ENCODE data around the gene FYB2.

Gene FYB2

DNA sequence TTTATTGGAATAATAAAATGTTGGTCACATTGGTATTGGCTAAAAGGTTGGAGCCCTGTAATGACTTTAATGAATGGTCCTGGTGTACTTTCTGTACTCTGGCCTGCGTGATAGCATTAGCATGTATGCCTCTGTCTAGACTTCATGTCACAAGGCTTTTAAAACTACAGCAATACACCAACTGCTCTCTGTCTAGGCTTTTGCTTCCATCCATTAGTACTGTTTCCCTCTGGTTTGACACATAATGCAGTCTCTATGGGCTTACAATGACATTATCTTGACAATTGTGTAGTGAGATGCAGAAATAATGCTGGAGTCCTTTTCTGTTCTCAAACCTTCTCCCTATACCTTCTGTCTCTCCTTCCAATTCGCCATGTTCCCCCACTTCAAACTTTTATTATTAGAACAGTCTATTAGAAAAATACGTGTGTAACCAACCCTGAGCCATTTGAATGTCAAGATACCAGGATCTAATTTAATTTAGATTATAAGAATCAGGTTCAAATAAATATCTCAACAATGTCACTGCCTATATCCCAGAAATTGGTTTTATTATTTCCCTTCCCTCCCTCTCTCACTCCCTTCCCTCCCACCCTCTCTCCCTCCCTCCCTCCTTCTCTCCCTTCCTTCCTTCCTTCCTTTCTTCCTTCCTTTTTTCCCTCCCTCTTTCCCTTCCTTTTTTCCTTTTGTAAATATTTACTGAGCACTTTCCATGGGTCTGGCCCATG lies 44.2 kb upstream of the FYB2 start:
- Histone ChIP-seq H3K4me3 (ENCODE audit: low read depth in 1 of 2, low read length in 1 of 2) (no peak overlapping the region), H3K27me3 (no peaks in the 10 kb centered on the region), H3K9me3 (no peaks in the 10 kb centered on the region), H3K27ac (no peak overlapping the region), H3K4me1 (ENCODE audit: control insufficient read depth in 1 of 2, insufficient read depth in 1 of 2, low read depth in 1 of 2, low read length in 1 of 2) (no peaks in the 10 kb centered on the region), H3K36me3 (no peaks in the 10 kb centered on the region)
- TF ChIP-seq, protein P1, sequence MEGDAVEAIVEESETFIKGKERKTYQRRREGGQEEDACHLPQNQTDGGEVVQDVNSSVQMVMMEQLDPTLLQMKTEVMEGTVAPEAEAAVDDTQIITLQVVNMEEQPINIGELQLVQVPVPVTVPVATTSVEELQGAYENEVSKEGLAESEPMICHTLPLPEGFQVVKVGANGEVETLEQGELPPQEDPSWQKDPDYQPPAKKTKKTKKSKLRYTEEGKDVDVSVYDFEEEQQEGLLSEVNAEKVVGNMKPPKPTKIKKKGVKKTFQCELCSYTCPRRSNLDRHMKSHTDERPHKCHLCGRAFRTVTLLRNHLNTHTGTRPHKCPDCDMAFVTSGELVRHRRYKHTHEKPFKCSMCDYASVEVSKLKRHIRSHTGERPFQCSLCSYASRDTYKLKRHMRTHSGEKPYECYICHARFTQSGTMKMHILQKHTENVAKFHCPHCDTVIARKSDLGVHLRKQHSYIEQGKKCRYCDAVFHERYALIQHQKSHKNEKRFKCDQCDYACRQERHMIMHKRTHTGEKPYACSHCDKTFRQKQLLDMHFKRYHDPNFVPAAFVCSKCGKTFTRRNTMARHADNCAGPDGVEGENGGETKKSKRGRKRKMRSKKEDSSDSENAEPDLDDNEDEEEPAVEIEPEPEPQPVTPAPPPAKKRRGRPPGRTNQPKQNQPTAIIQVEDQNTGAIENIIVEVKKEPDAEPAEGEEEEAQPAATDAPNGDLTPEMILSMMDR (IDR thresholded peaks at IDR 0.05), result no peak

DNA sequence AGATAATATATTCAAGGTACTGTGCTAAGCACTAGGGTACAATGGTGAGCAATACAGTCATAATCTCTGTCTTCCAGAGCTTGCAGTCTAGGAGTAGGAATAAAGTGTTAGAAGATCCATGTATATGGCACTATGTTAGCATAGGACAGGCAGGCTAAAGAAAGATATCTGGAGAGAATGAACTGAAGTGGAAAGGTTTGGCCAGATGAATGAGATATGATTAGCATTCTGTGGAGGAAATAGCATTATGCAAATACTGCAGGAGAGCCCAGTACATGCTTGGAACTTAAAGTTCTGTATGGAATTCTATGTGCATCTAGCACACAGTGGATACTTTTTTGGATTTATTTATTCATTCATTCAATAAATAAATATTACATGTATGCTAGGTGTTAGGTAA lies 40.1 kb upstream of the FYB2 start:
- TF ChIP-seq, protein P1 (IDR thresholded peaks at IDR 0.05), result no peak
- Histone ChIP-seq H3K9me3 (no peaks in the 10 kb centered on the region), H3K4me1 (ENCODE audit: control insufficient read depth in 1 of 2, insufficient read depth in 1 of 2, low read depth in 1 of 2, low read length in 1 of 2) (no peaks in the 10 kb centered on the region), H3K36me3 (no peaks in the 10 kb centered on the region), H3K27me3 (peaks cover 9% of the 10 kb centered on the region), H3K4me3 (ENCODE audit: low read depth in 1 of 2, low read length in 1 of 2) (no peak overlapping the region), H3K27ac (no peak overlapping the region)

DNA sequence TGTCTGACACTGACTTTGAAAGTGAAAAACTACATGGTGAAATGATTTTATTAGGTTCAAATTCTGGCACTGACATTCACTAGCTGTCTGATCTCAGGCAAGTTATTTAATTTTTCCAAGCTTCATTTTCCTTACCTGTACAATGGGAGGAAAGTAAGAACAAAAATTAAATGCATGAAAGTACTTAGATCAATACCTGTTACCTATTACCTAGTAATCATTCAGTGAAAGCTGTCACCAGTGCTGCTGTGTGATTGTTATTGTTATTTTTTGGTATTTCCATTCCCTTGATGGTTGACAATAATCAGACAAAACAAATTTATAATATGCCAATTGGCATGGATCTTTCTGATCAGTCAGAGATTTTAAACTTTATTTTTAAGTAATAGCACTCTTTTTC lies 37.0 kb upstream of the FYB2 start:
- Histone ChIP-seq H3K27ac (no peak overlapping the region), H3K36me3 (no peaks in the 10 kb centered on the region)
- TF ChIP-seq, protein P1 (IDR thresholded peaks at IDR 0.05), result no peak

DNA sequence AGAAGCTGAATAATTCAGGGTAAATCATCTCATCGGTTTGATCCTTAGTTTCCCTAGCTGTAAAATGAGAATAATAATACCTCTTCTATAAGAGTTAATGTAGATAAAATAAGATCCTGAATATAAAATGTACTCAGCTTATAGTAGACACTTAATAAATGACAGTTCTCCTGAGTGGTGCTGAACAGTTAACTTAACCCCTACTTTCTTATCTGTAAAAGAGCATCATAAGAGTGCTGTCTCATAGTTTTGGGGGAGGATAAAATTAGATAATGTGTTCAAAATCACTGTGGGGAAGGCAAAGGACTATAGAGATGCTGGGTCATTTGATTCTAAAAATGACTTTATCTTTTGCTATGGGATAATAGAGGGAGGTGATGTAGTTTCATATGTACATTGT lies 36.0 kb upstream of the FYB2 start:
- Histone ChIP-seq H3K4me1 (ENCODE audit: control insufficient read depth in 1 of 2, insufficient read depth in 1 of 2, low read depth in 1 of 2, low read length in 1 of 2) (no peaks in the 10 kb centered on the region), H3K27ac (no peak overlapping the region), H3K27me3 (peaks cover 9% of the 10 kb centered on the region), H3K36me3 (no peaks in the 10 kb centered on the region), H3K9me3 (no peaks in the 10 kb centered on the region), H3K4me3 (ENCODE audit: low read depth in 1 of 2, low read length in 1 of 2) (no peak overlapping the region)
- TF ChIP-seq, protein P1 (IDR thresholded peaks at IDR 0.05), result no peak

More for the DNA sequence above, 37.0 kb upstream of the FYB2 start:
- Histone ChIP-seq H3K4me1 (ENCODE audit: control insufficient read depth in 1 of 2, insufficient read depth in 1 of 2, low read depth in 1 of 2, low read length in 1 of 2) (no peaks in the 10 kb centered on the region), H3K9me3 (no peaks in the 10 kb centered on the region), H3K27me3 (peaks cover 9% of the 10 kb centered on the region), H3K4me3 (ENCODE audit: low read depth in 1 of 2, low read length in 1 of 2) (no peak overlapping the region)

DNA sequence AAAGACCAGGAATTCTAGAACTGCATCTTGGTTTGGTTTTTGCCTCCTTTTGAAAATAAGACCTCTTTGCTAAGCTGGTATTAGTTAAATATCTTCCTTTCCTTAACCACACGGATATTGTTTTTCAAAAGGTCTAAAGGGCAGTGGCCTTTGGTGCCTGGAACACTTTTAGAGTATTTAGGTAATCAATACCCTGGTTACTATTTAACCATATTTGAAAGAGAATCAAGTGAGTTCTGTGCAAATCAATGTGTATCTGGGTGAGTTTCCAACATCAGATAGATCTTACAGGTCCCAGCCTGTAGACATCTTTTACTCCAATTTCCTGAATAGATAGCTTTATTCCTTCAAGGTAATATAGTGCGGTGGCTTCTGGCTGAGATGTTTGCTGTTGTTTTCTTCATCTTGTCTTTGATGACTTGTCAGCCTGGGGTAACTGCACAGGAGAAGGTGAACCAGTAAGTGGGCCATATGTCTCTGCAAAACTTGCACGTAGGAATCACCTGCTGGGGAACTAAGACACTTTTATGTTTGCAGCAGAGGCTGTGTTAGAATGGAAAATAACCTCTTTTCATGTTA lies 35.4 kb upstream of the FYB2 start, which contains the start of gene C8A:
Gene C8A (plus strand): TSS at position 277 of the 579 bp plus-strand sequence. CDS start 105 bp downstream, at position 382.
- H3K36me3 ChIP-seq, result no peaks in the 10 kb centered on the region
- TF ChIP-seq, protein P1 (IDR thresholded peaks at IDR 0.05), result no peak
- no peaks in the 10 kb centered on the region for H3K9me3 ChIP-seq

More for the DNA sequence above, 35.4 kb upstream of the FYB2 start, which contains the start of gene C8A:
- H3K4me1 ChIP-seq (ENCODE audit: control insufficient read depth in 1 of 2, insufficient read depth in 1 of 2, low read depth in 1 of 2, low read length in 1 of 2), result no peaks in the 10 kb centered on the region
- H3K27me3 ChIP-seq, result peaks cover 9% of the 10 kb centered on the region
- no peak within 1 kb of the TSS for H3K4me3 ChIP-seq (ENCODE audit: low read depth in 1 of 2, low read length in 1 of 2)
- H3K27ac ChIP-seq, result no peak within 1 kb of the TSS
